Right lobe of liver (tissue), 6 donors: ENCODE measurements around the gene SLC2A6. TPM values are rescaled to one million over a fixed set of nuclear protein-coding genes. Genes with fewer than 3 reads are reported as not detected.

Experiments
- ATAC-seq, 4 donors: fragments of 200-7000 bp; cut with Tn5 transposase; one replicate each; pipeline ENCODE4 v1.9.1; 2020; ENCODE audit warnings: mild to moderate bottlenecking in 4 of 4, moderate library complexity in 4 of 4
- DNase-seq, 3 donors: peaks; one replicate each; pipeline ENCODE4 v3.0.0-alpha.2; 2020
- H3K27ac ChIP-seq, 3 donors: fragments of 200-600 bp; one replicate each; pipeline ENCODE4 v1.8.0; 2022
- H3K27me3 ChIP-seq, 2 donors: fragments of 200-600 bp; one replicate each; pipeline ENCODE4 v1.8.0; 2022
- H3K36me3 ChIP-seq, 4 donors: fragments of 200-600 bp; sonication (generic) in 1 of 4; one replicate each; pipeline versions ENCODE4 v1.5.1 to v1.8.0; 2017 to 2022; ENCODE audit warnings: control low read depth in 1 of 4
- H3K4me1 ChIP-seq, 4 donors: fragments of 200-600 bp; sonication (generic) in 1 of 4; one replicate each; pipeline versions ENCODE4 v1.5.1 to v1.8.0; 2017 to 2022; ENCODE audit warnings: control low read depth in 1 of 4
- H3K4me3 ChIP-seq, 3 donors: fragments of 200-600 bp; one replicate each; pipeline ENCODE4 v1.8.0; 2022
- H3K9me3 ChIP-seq, 4 donors: fragments of 200-600 bp; sonication (generic) in 1 of 4; one replicate each; pipeline versions ENCODE4 v1.5.1 to v1.8.0; 2017 to 2022; ENCODE audit warnings: control low read depth in 1 of 4
- POLR2A ChIP-seq: fragments of 450-650 bp; IDR thresholded peaks from one replicate; pipeline ENCODE4 v1.6.1; 2017; ENCODE audit warnings: antibody characterized with exemption, mild to moderate bottlenecking
- WGBS: methylation state at CpG from one replicate; pipeline ENCODE4 v1.1.6; 2018; ENCODE audit warnings: low coverage, low lambda C conversion rate; ENCODE audit not compliant: insufficient coverage; ENCODE audit errors: missing lambda C conversion rate; 5-methylcytosine and 5-hydroxymethylcytosine counted together
- intact Hi-C, 2 donors: fragments of 100-400 bp; cut with DNase I; formaldehyde crosslinking; loops; one replicate each; pipeline versions ENCODE4 v1.11.2 to v1.14.1; 2022
- total RNA-seq, 6 experiments: library from RNA; depleted of rRNA in 2 of 6; stranded (reverse); fragments of >200 nt in 2 of 6; fragmentation: NEBNext Ultra II Directional in 3 of 6; extraction: Animal tissue kit (Norgen Biotek cat#: 25700) in 3 of 6; gene quantifications; one replicate each; pipeline versions ENCODE4 v1.1.0 to v1.2.4, GENCODE V29; 2016 to 2023
- TF ChIP-seq, protein P1 (sequence below), 4 donors: fragments of 200-600 bp in 3 of 4; fragments of 450-650 bp in 1 of 4; IDR thresholded peaks; one replicate each; pipeline versions ENCODE4 v1.5.1 to v1.8.0; 2016 to 2022; ENCODE audit warnings: antibody characterized with exemption in 4 of 4, mild to moderate bottlenecking in 2 of 4
- donor health status: DM: no; HTN: yes; CAD: no.
- donor health status: DM: no; HTN: no; CAD: no.
- donor health status: DM: no; HTN: no; CAD: no.
- donor health status: DM: no; HTN: yes; CAD: no.
- donor health status: DM: no; HTN: yes; CAD: no.

SLC2A6 gene
- total RNA-seq, 6 experiments from 2014 or later, result 0.88 to 6.8 (median 2.8) TPM

DNA sequence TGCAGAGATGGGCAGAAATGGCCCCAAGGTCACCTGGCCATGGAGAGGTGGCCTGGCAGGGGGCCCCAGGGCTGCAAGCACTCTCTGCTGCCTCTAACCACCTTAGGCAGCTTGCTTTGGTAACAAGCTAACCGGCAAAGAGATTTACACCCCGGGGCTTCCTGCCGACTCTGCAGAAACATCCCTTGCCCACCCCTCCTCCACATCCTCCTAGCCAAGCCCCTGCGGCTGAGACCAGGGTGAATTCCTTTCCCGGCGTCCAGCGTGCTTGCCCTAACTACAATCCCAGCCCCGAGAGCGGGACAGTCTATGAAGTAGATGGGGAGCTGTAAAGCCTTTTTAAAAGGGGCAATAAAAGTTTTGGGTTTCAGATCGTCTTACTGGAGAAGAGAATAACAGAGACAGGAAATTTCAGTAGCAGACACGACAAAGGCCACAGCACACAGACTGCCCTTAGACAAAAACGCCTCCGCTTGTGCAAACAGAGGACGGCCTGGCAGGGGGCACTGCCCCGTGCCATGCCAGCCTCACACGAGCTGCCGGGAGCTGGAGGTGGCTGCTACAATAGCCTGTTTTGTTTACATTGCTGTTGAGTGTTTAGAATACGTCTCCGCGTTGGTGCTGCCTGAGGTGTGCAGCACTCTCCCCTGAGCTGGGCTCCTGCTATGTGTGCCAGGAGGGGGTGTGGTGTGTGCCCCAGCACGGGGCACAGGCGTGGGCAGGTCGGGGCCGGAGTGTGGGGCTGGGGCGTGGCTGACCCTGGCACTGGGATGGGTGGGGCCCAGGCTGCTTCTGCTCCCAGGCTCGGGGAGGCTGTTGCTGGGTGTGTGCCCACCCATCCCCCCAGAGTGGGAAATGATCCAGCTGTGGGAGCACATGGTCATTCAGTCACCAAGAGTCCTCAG is 30.5 kb upstream of the SLC2A6 start:
- peak; percentile 70 to 82 (median 79) for DNase-seq
- no peaks in the 10 kb centered on the region for H3K36me3 ChIP-seq
- peak; percentile 67 to 81 (median 76) for ATAC-seq
- no peaks in the 10 kb centered on the region for H3K9me3 ChIP-seq
- WGBS, result 2% methylated on average over 16 of the region's 26 CpGs
- no peaks in the 10 kb centered on the region for H3K27me3 ChIP-seq
- H3K4me1 ChIP-seq, result peaks cover 0 to 35% (median 14%) of the 10 kb centered on the region in 4 donors
- intact Hi-C loops, result loop anchor here in 1 of 2 donors (10.0 kb wide), 1 partner anchor 205 kb away; no protein-coding TSS in a partner anchor
- peak overlapping the region in 1 of 3 donors; percentile 9 for H3K4me3 ChIP-seq
- TF ChIP-seq, protein P1, sequence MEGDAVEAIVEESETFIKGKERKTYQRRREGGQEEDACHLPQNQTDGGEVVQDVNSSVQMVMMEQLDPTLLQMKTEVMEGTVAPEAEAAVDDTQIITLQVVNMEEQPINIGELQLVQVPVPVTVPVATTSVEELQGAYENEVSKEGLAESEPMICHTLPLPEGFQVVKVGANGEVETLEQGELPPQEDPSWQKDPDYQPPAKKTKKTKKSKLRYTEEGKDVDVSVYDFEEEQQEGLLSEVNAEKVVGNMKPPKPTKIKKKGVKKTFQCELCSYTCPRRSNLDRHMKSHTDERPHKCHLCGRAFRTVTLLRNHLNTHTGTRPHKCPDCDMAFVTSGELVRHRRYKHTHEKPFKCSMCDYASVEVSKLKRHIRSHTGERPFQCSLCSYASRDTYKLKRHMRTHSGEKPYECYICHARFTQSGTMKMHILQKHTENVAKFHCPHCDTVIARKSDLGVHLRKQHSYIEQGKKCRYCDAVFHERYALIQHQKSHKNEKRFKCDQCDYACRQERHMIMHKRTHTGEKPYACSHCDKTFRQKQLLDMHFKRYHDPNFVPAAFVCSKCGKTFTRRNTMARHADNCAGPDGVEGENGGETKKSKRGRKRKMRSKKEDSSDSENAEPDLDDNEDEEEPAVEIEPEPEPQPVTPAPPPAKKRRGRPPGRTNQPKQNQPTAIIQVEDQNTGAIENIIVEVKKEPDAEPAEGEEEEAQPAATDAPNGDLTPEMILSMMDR (IDR thresholded peaks at IDR 0.05), result peak in 1 of 4 donors; percentile 15
- peak; percentile 70 for TF ChIP-seq POLR2A
- H3K27ac ChIP-seq, result peak overlapping the region; percentile 19 to 60 (median 38)

DNA sequence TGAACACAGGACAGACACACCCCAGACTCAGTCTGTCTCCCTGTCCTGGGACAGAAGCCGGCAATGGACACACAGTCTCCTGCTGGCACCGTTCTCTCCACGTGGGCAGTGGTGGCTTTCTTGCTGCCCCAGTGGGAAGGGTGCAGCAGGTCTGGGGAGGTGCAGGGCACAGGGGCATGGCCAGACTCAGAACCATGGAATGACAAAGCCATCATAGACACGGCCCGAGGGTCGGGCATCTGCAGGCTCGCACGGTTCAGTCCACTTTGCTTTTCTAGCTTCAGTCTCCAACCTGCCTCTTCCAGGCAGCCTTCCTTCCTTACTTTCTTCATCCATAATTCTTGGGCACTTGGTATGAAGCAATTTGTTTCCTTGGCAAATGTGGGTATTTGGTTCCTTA is 29.1 kb upstream of the SLC2A6 start:
- peaks cover 0 to 35% (median 14%) of the 10 kb centered on the region in 4 donors for H3K4me1 ChIP-seq
- no peaks in the 10 kb centered on the region for H3K9me3 ChIP-seq
- H3K4me3 ChIP-seq, result no peak overlapping the region
- DNase-seq (no peak), ATAC-seq (no peak)
- intact Hi-C loops, result loop anchor here in 1 of 2 donors (10.0 kb wide), 1 partner anchor 207 kb away; no protein-coding TSS in a partner anchor
- TF ChIP-seq, protein P1 (IDR thresholded peaks at IDR 0.05), result no peak
- TF ChIP-seq POLR2A, result no peak
- no peaks in the 10 kb centered on the region for H3K36me3 ChIP-seq
- 92% methylated on average over 7 of the region's 8 CpGs for WGBS
- H3K27ac ChIP-seq, result no peak overlapping the region
- H3K27me3 ChIP-seq, result no peaks in the 10 kb centered on the region

DNA sequence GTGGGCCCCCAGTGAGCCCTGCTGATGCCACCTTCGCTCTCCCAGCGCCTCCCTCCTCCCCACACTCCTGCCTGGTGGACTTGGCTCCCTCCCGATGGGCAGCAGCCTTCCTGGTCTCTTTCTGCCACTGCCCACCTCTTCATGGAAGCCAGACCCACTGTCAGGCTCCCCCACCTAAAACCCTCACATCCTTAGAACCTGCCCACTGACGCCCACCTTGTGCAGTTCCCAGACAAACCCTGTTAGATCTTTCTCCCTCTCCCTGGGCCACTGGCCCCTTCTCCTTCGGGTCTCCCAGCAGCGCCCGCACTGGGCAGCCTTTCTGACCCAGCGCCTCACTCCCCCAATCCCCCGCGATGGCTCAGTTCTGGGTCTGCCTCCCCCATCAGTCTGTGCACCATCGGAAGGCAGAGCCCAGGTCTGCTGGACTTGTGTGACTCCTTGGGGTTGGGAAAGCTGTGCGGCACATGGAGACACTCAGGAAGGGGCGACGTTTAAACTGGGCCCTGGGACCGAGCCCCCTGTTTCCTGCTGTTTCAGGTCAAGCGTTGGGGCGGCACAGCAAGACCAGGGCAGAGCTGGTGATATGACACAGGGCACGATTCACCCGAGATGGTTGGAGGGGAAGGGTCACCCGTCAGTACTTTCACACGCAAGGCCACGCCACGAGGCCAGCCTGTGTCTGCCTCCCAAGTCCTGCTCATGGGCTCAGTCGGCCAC is 28.5 kb upstream of the SLC2A6 start:
- no peak overlapping the region for H3K4me3 ChIP-seq
- peak overlapping the region in 1 of 3 donors; percentile 59 for H3K27ac ChIP-seq
- intact Hi-C loops, result loop anchor here in 1 of 2 donors (10.0 kb wide), 1 partner anchor 207 kb away; no protein-coding TSS in a partner anchor
- no peak for ATAC-seq
- DNase-seq, result no peak
- TF ChIP-seq POLR2A, result no peak
- TF ChIP-seq, protein P1 (IDR thresholded peaks at IDR 0.05), result no peak
- H3K9me3 ChIP-seq, result peaks cover 0 to 3% (median 0%) of the 10 kb centered on the region in 4 donors
- 93% methylated on average over 4 of the region's 24 CpGs for WGBS
- H3K36me3 ChIP-seq, result no peaks in the 10 kb centered on the region
- no peaks in the 10 kb centered on the region for H3K27me3 ChIP-seq
- peaks cover 0 to 35% (median 14%) of the 10 kb centered on the region in 4 donors for H3K4me1 ChIP-seq

DNA sequence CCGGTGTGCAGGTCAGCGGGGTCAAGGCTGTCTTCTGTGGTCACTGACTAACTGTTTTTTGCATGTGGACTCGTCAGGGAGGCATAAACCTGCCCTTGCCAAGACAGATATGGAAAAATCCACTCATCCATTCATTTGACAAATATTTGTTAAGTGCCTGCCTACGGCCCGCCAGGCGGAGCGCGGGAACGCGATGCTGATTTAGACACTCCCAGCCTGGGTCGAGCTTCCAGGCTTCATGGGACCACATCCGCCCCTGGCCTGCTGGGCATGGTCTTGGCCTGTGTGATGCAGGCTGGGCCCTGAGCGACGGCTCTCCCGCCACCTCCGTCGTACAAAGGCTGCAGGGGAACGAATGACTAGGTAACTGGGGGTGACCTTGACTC is 27.7 kb upstream of the SLC2A6 start:
- WGBS, result 24% methylated on average over 5 of the region's 18 CpGs
- TF ChIP-seq, protein P1 (IDR thresholded peaks at IDR 0.05), result peak; percentile 10 to 23 (median 16)
- TF ChIP-seq POLR2A, result peak; percentile 74
- peaks cover 0 to 35% (median 14%) of the 10 kb centered on the region in 4 donors for H3K4me1 ChIP-seq
- H3K4me3 ChIP-seq, result no peak overlapping the region
- H3K9me3 ChIP-seq, result peaks cover 0 to 8% (median 0%) of the 10 kb centered on the region in 4 donors
- H3K27ac ChIP-seq, result peak overlapping the region in 1 of 3 donors; percentile 59
- DNase-seq, result peak; percentile 78 to 85 (median 85)
- no peaks in the 10 kb centered on the region for H3K36me3 ChIP-seq
- no peaks in the 10 kb centered on the region for H3K27me3 ChIP-seq
- intact Hi-C loops, result loop anchor here in 1 of 2 donors (10.0 kb wide), 1 partner anchor 208 kb away; no protein-coding TSS in a partner anchor
- ATAC-seq, result peak; percentile 63 to 73 (median 72)
